Caco-2 (cell line): Measurements from ENCODE around the gene EFCAB12. TPM values are rescaled to one million over a fixed set of nuclear protein-coding genes. Genes with fewer than 3 reads are reported as not detected.

ENCODE experiments used
- BruUV-seq: library from RNA; stranded (reverse); fragments of 400-500 nt; replicated peaks from 2 replicates; lab custom pipeline; 2021; lab: Mats Ljungman, UMichigan
- CTCF ChIA-PET: fragments of 300-600 bp; sonication (Branson Sonifier 250); formaldehyde crosslinking; loops from one replicate; lab custom pipeline; 2022; ENCODE audit warnings: antibody characterized with exemption; lab: Charles Lee
- POLR2A ChIA-PET: fragments of 300-600 bp; sonication (Branson Sonifier 250); formaldehyde crosslinking; loops from one replicate; lab custom pipeline; 2022; ENCODE audit warnings: antibody characterized with exemption; lab: Charles Lee
- DNase-seq, 2 experiments: peaks; one replicate each; pipeline versions ENCODE4 v3.0.0 to v3.0.0-alpha.2; 2020 to 2022
- H3K27me3 ChIP-seq: replicated peaks from 2 replicates; pipeline ENCODE4 v1.6.0; 2011; ENCODE audit warnings: low read length; ENCODE audit not compliant: control insufficient read depth, insufficient read depth
- H3K36me3 ChIP-seq: 2 replicates; pipeline ENCODE4 v1.5.1; 2011; ENCODE audit warnings: low read length; ENCODE audit not compliant: control insufficient read depth, insufficient read depth
- H3K4me1 ChIP-seq: fragments of 250-450 bp; sonication (Bioruptor Pico); 2 replicates; pipeline ENCODE4 v1.5.1; 2020; ENCODE audit warnings: mild to moderate bottlenecking
- H3K4me3 ChIP-seq: 2 replicates; pipeline ENCODE4 v1.5.1; 2011; ENCODE audit warnings: low read depth, mild to moderate bottlenecking, control low read depth, low read length
- H3K9me3 ChIP-seq: fragments of 250-450 bp; sonication (Bioruptor Pico); 2 replicates; pipeline ENCODE4 v1.5.1; 2020; ENCODE audit warnings: mild to moderate bottlenecking, moderate library complexity
- H3K27ac Mint-ChIP-seq: one replicate; pipeline ENCODE4 v1.8.0; 2022; ENCODE audit warnings: mixed read lengths; ENCODE audit not compliant: unreplicated experiment
- H3K27me3 Mint-ChIP-seq: one replicate; pipeline ENCODE4 v1.8.0; 2022; ENCODE audit warnings: mixed read lengths; ENCODE audit not compliant: insufficient read depth, unreplicated experiment
- H3K36me3 Mint-ChIP-seq: one replicate; pipeline ENCODE4 v1.8.0; 2022; ENCODE audit warnings: mild to moderate bottlenecking, mixed read lengths; ENCODE audit not compliant: insufficient read depth, unreplicated experiment
- H3K4me1 Mint-ChIP-seq: one replicate; pipeline ENCODE4 v1.8.0; 2022; ENCODE audit warnings: low read depth, mixed read lengths; ENCODE audit not compliant: unreplicated experiment
- H3K4me3 Mint-ChIP-seq: one replicate; pipeline ENCODE4 v1.8.0; 2022; ENCODE audit warnings: mild to moderate bottlenecking, moderate library complexity, mixed read lengths; ENCODE audit not compliant: unreplicated experiment
- H3K9me3 Mint-ChIP-seq: one replicate; pipeline ENCODE4 v1.8.0; 2022; ENCODE audit warnings: mixed read lengths; ENCODE audit not compliant: unreplicated experiment
- CTCF ChIP-seq, 2 experiments: fragments of 200-600 bp in 1 of 2; IDR thresholded peaks; 1 replicate in 1 of 2; 2 replicates in 1 of 2; pipeline versions ENCODE4 v1.5.1 to v1.8.0; 2011 to 2022; ENCODE audit warnings: antibody characterized with exemption in 1 of 2, control low read depth in 1 of 2, inconsistent platforms in 1 of 2, low read depth in 1 of 2, low read length in 1 of 2, mild to moderate bottlenecking in 1 of 2, moderate library complexity in 1 of 2; ENCODE audit not compliant: insufficient read depth in 1 of 2, severe bottlenecking in 1 of 2, unreplicated experiment in 1 of 2
- intact Hi-C: fragments of 100-400 bp; cut with micrococcal nuclease; formaldehyde crosslinking; loops from one replicate; pipeline ENCODE4 v1.10.0; 2022; ENCODE audit not compliant: unreplicated experiment
- total RNA-seq: library from RNA; stranded (reverse); gene quantifications from 2 replicates; pipeline ENCODE4 v1.2.3, GENCODE V29; 2022

The EFCAB12 gene
- total RNA-seq, 1 experiment from 2014 or later: 0.14 TPM

GRCh38 chr3:129377615-129378014 is 50.8 kb downstream of the EFCAB12 start:
- H3K27ac Mint-ChIP-seq: no peak overlapping the region
- POLR2A ChIA-PET: no interaction called here
- intact Hi-C loops: no loop called here
- H3K4me1 Mint-ChIP-seq: no peaks in the 10 kb centered on the region
- no peaks in the 10 kb centered on the region for H3K9me3 Mint-ChIP-seq
- H3K27me3 Mint-ChIP-seq: no peaks in the 10 kb centered on the region
- CTCF ChIA-PET: no interaction called here
- no peaks in the 10 kb centered on the region for H3K36me3 Mint-ChIP-seq
- Histone ChIP-seq H3K9me3 (peaks cover 20% of the 10 kb centered on the region; the same call in 1 of the 2 replicates), H3K4me3 (no peak overlapping the region), H3K27me3 (no peaks in the 10 kb centered on the region), H3K36me3 (no peaks in the 10 kb centered on the region), H3K4me1 (no peaks in the 10 kb centered on the region)
- BruUV-seq: no TSS peak
- H3K4me3 Mint-ChIP-seq: no peak overlapping the region
- no peak for TF ChIP-seq CTCF (IDR thresholded peaks at IDR 0.05; ENCODE audit: insufficient read depth in 1 of 2, low read depth in 1 of 2, low read length in 1 of 2, severe bottlenecking in 1 of 2, unreplicated experiment in 1 of 2)
- no peak for DNase-seq

- Mint-ChIP-seq H3K4me1 (no peaks in the 10 kb centered on the region), H3K36me3 (no peaks in the 10 kb centered on the region), H3K9me3 (no peaks in the 10 kb centered on the region), H3K27ac (no peak overlapping the region), H3K27me3 (no peaks in the 10 kb centered on the region), H3K4me3 (no peak overlapping the region)
- ChIA-PET POLR2A (no interaction called here), CTCF (no interaction called here)
- no peak overlapping the region for H3K4me3 ChIP-seq
- intact Hi-C loops: no loop called here
- H3K27me3 ChIP-seq: no peaks in the 10 kb centered on the region
- no peaks in the 10 kb centered on the region for H3K4me1 ChIP-seq
- no TSS peak for BruUV-seq
- TF ChIP-seq CTCF (IDR thresholded peaks at IDR 0.05; ENCODE audit: insufficient read depth in 1 of 2, low read depth in 1 of 2, low read length in 1 of 2, severe bottlenecking in 1 of 2, unreplicated experiment in 1 of 2): no peak
- no peaks in the 10 kb centered on the region for H3K36me3 ChIP-seq
- H3K9me3 ChIP-seq: peaks cover 18% of the 10 kb centered on the region; the same call in 1 of the 2 replicates
- DNase-seq: no peak
These were observed 53.3 kb downstream of the EFCAB12 start for GRCh38 chr3:129375099-129375498.

- no peak for DNase-seq
- Mint-ChIP-seq H3K9me3 (no peaks in the 10 kb centered on the region), H3K27me3 (no peaks in the 10 kb centered on the region), H3K27ac (no peak overlapping the region), H3K36me3 (no peaks in the 10 kb centered on the region), H3K4me3 (no peak overlapping the region), H3K4me1 (no peaks in the 10 kb centered on the region)
- no TSS peak for BruUV-seq
- H3K27me3 ChIP-seq: no peaks in the 10 kb centered on the region; the same call in 1 of the 2 replicates
- no peak for TF ChIP-seq CTCF (IDR thresholded peaks at IDR 0.05; ENCODE audit: insufficient read depth in 1 of 2, low read depth in 1 of 2, low read length in 1 of 2, severe bottlenecking in 1 of 2, unreplicated experiment in 1 of 2)
- intact Hi-C loops: no loop called here
- ChIA-PET CTCF (no interaction called here), POLR2A (no interaction called here)
- no peaks in the 10 kb centered on the region for H3K9me3 ChIP-seq
- H3K4me1 ChIP-seq: no peaks in the 10 kb centered on the region
- no peaks in the 10 kb centered on the region for H3K36me3 ChIP-seq
- H3K4me3 ChIP-seq: no peak overlapping the region
These were observed 57.2 kb downstream of the EFCAB12 start for GRCh38 chr3:129371041-129371826.
